ENCODE measurements around the gene IFIH1.

The IFIH1 gene

GRCh38 chr2:162293122-162293786 lies 25.2 kb downstream of the IFIH1 start:
- H3K4me3 ChIP-seq (ENCODE audit: low read depth in 1 of 2, low read length in 2 of 2) = no peak overlapping the region
- H3K27me3 ChIP-seq (ENCODE audit: control insufficient read depth in 1 of 2, insufficient read depth in 2 of 2, low read length in 2 of 2) = no peaks in the 10 kb centered on the region
- H3K9me3 ChIP-seq (ENCODE audit: control insufficient read depth in 1 of 2, low read length in 2 of 2) = no peaks in the 10 kb centered on the region
- no peak overlapping the region for H3K9ac ChIP-seq (ENCODE audit: low read depth in 1 of 2, low read length in 2 of 2)
- H3K36me3 ChIP-seq (ENCODE audit: control insufficient read depth in 1 of 2, insufficient read depth in 2 of 2, low read length in 2 of 2) = peaks cover 3% of the 10 kb centered on the region in 2 donors
- no peak overlapping the region for H3K27ac ChIP-seq (ENCODE audit: low read depth, low read length)
- peaks cover 0 to 4% of the 10 kb centered on the region in 2 donors for H3K4me1 ChIP-seq (ENCODE audit: control insufficient read depth in 1 of 2, insufficient read depth in 2 of 2, low read length in 2 of 2)

DNA sequence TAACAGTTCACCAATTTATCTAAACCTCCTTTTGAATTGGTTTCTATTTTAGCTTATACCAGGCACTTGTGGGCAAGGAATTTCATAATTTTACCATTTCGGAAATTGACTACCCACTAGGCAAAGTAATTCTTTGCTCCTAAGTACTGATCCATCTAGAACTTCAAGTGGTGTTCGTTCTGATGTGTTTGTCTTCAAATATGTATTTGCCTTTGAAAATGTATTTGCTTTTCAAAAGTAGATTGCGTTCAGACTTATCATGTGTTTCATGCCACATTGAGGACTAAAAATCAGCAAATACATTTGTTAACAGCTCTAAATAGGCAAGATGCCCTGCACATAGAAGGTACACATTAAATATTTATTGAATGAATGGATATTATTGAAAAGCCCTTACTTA lies 26.7 kb downstream of the IFIH1 start:
- Histone ChIP-seq H3K9me3 (ENCODE audit: control insufficient read depth in 1 of 2, low read length in 2 of 2) (no peaks in the 10 kb centered on the region), H3K4me1 (ENCODE audit: control insufficient read depth in 1 of 2, insufficient read depth in 2 of 2, low read length in 2 of 2) (peaks cover 0 to 4% of the 10 kb centered on the region in 2 donors), H3K27me3 (ENCODE audit: control insufficient read depth in 1 of 2, insufficient read depth in 2 of 2, low read length in 2 of 2) (no peaks in the 10 kb centered on the region), H3K27ac (ENCODE audit: low read depth, low read length) (no peak overlapping the region), H3K4me3 (ENCODE audit: low read depth in 1 of 2, low read length in 2 of 2) (no peak overlapping the region), H3K36me3 (ENCODE audit: control insufficient read depth in 1 of 2, insufficient read depth in 2 of 2, low read length in 2 of 2) (peaks cover 3 to 7% of the 10 kb centered on the region in 2 donors), H3K9ac (ENCODE audit: low read depth in 1 of 2, low read length in 2 of 2) (no peak overlapping the region)

DNA sequence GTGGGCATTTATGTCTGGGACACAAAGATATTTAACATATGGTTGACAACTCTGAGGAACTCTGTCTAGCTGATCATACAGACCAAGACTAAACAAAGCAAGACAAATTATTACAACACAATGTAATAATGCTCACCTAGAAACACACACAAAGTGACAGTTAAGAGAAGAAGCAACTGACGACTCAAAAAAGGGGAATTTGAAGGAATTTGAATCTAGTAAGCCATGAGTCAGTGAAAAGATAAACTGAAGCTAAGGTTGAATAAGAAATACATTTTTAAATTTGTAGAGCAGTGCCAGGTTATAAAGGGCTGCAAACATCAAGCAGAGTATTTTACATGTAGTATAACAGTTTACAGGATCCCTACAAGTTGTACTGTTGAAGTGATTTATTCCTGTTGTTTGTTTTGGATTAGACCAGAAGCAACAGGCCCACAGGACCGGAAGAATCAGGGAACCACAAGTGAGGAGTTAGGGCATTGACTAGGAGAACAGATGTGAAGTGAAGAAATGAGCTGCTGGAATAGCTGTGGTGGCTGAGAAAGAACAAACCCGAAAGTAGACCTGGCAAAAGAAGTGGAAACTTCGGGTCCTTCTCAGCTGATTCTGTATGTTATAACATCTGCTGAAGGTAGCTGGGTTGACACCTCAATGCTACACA lies 35.6 kb downstream of the IFIH1 start:
- Histone ChIP-seq H3K9me3 (ENCODE audit: control insufficient read depth in 1 of 2, low read length in 2 of 2) (no peaks in the 10 kb centered on the region), H3K4me1 (ENCODE audit: control insufficient read depth in 1 of 2, insufficient read depth in 2 of 2, low read length in 2 of 2) (no peaks in the 10 kb centered on the region), H3K27ac (ENCODE audit: low read depth, low read length) (no peak overlapping the region), H3K36me3 (ENCODE audit: control insufficient read depth in 1 of 2, insufficient read depth in 2 of 2, low read length in 2 of 2) (peaks cover 39 to 49% of the 10 kb centered on the region in 2 donors), H3K4me3 (ENCODE audit: low read depth in 1 of 2, low read length in 2 of 2) (no peak overlapping the region), H3K27me3 (ENCODE audit: control insufficient read depth in 1 of 2, insufficient read depth in 2 of 2, low read length in 2 of 2) (no peaks in the 10 kb centered on the region), H3K9ac (ENCODE audit: low read depth in 1 of 2, low read length in 2 of 2) (no peak overlapping the region)

GRCh38 chr2:162280654-162281053 lies 37.8 kb downstream of the IFIH1 start:
- Histone ChIP-seq H3K27ac (ENCODE audit: low read depth, low read length) (no peak overlapping the region), H3K36me3 (ENCODE audit: control insufficient read depth in 1 of 2, insufficient read depth in 2 of 2, low read length in 2 of 2) (peaks cover 41 to 52% of the 10 kb centered on the region in 2 donors), H3K9me3 (ENCODE audit: control insufficient read depth in 1 of 2, low read length in 2 of 2) (no peaks in the 10 kb centered on the region)

GRCh38 chr2:162277381-162277780 lies 41.1 kb downstream of the IFIH1 start:
- Histone ChIP-seq H3K27me3 (ENCODE audit: control insufficient read depth in 1 of 2, insufficient read depth in 2 of 2, low read length in 2 of 2) (no peaks in the 10 kb centered on the region), H3K27ac (ENCODE audit: low read depth, low read length) (no peak overlapping the region), H3K9ac (ENCODE audit: low read depth in 1 of 2, low read length in 2 of 2) (no peak overlapping the region), H3K36me3 (ENCODE audit: control insufficient read depth in 1 of 2, insufficient read depth in 2 of 2, low read length in 2 of 2) (peaks cover 31 to 37% of the 10 kb centered on the region in 2 donors), H3K4me3 (ENCODE audit: low read depth in 1 of 2, low read length in 2 of 2) (no peak overlapping the region), H3K4me1 (ENCODE audit: control insufficient read depth in 1 of 2, insufficient read depth in 2 of 2, low read length in 2 of 2) (no peaks in the 10 kb centered on the region), H3K9me3 (ENCODE audit: control insufficient read depth in 1 of 2, low read length in 2 of 2) (no peaks in the 10 kb centered on the region)

More at GRCh38 chr2:162280654-162281053, 37.8 kb downstream of the IFIH1 start:
- H3K27me3 ChIP-seq (ENCODE audit: control insufficient read depth in 1 of 2, insufficient read depth in 2 of 2, low read length in 2 of 2) = no peaks in the 10 kb centered on the region
- no peak overlapping the region for H3K9ac ChIP-seq (ENCODE audit: low read depth in 1 of 2, low read length in 2 of 2)
- H3K4me3 ChIP-seq (ENCODE audit: low read depth in 1 of 2, low read length in 2 of 2) = no peak overlapping the region
- H3K4me1 ChIP-seq (ENCODE audit: control insufficient read depth in 1 of 2, insufficient read depth in 2 of 2, low read length in 2 of 2) = no peaks in the 10 kb centered on the region

- H3K27ac ChIP-seq (ENCODE audit: low read depth, low read length) = no peak overlapping the region
- no peaks in the 10 kb centered on the region for H3K4me1 ChIP-seq (ENCODE audit: control insufficient read depth in 1 of 2, insufficient read depth in 2 of 2, low read length in 2 of 2)
- H3K36me3 ChIP-seq (ENCODE audit: control insufficient read depth in 1 of 2, insufficient read depth in 2 of 2, low read length in 2 of 2) = peaks cover 28 to 44% of the 10 kb centered on the region in 2 donors
- no peaks in the 10 kb centered on the region for H3K27me3 ChIP-seq (ENCODE audit: control insufficient read depth in 1 of 2, insufficient read depth in 2 of 2, low read length in 2 of 2)
- no peaks in the 10 kb centered on the region for H3K9me3 ChIP-seq (ENCODE audit: control insufficient read depth in 1 of 2, low read length in 2 of 2)
- no peak overlapping the region for H3K9ac ChIP-seq (ENCODE audit: low read depth in 1 of 2, low read length in 2 of 2)
- no peak overlapping the region for H3K4me3 ChIP-seq (ENCODE audit: low read depth in 1 of 2, low read length in 2 of 2)
Observed at GRCh38 chr2:162267996-162268395, 50.5 kb downstream of the IFIH1 start.

DNA sequence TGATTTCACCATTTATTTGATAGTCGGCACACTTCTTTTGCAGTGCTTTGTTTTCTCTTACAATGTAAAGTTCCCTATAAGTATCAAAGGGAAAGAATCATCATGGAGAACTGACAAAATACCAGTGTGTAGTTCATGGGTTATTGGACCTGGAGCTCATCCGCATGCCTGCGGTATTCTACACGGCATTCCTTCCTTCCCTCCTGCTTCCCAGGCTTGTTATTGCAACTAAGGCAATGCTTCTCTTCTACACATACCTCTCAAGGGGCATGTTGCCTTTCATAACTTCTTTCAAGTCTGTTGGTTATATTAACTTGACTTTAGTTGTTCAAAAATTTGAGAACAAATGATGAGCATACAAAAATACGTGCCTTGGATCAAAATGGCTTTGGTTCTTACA lies 51.0 kb downstream of the IFIH1 start:
- H3K27ac ChIP-seq (ENCODE audit: low read depth, low read length) = no peak overlapping the region
- H3K4me3 ChIP-seq (ENCODE audit: low read depth in 1 of 2, low read length in 2 of 2) = no peak overlapping the region
- H3K36me3 ChIP-seq (ENCODE audit: control insufficient read depth in 1 of 2, insufficient read depth in 2 of 2, low read length in 2 of 2) = peaks cover 25 to 43% of the 10 kb centered on the region in 2 donors
- no peaks in the 10 kb centered on the region for H3K9me3 ChIP-seq (ENCODE audit: control insufficient read depth in 1 of 2, low read length in 2 of 2)
- no peak overlapping the region for H3K9ac ChIP-seq (ENCODE audit: low read depth in 1 of 2, low read length in 2 of 2)
- H3K27me3 ChIP-seq (ENCODE audit: control insufficient read depth in 1 of 2, insufficient read depth in 2 of 2, low read length in 2 of 2) = no peaks in the 10 kb centered on the region
- H3K4me1 ChIP-seq (ENCODE audit: control insufficient read depth in 1 of 2, insufficient read depth in 2 of 2, low read length in 2 of 2) = no peaks in the 10 kb centered on the region

- H3K4me1 ChIP-seq (ENCODE audit: control insufficient read depth in 1 of 2, insufficient read depth in 2 of 2, low read length in 2 of 2) = peaks cover 0 to 2% of the 10 kb centered on the region in 2 donors
- H3K9ac ChIP-seq (ENCODE audit: low read depth in 1 of 2, low read length in 2 of 2) = no peak overlapping the region
- no peaks in the 10 kb centered on the region for H3K9me3 ChIP-seq (ENCODE audit: control insufficient read depth in 1 of 2, low read length in 2 of 2)
- H3K4me3 ChIP-seq (ENCODE audit: low read depth in 1 of 2, low read length in 2 of 2) = no peak overlapping the region
- no peaks in the 10 kb centered on the region for H3K27me3 ChIP-seq (ENCODE audit: control insufficient read depth in 1 of 2, insufficient read depth in 2 of 2, low read length in 2 of 2)
- H3K36me3 ChIP-seq (ENCODE audit: control insufficient read depth in 1 of 2, insufficient read depth in 2 of 2, low read length in 2 of 2) = peaks cover 16 to 34% of the 10 kb centered on the region in 2 donors
- H3K27ac ChIP-seq (ENCODE audit: low read depth, low read length) = no peak overlapping the region
Observed at GRCh38 chr2:162266460-162266760, 52.1 kb downstream of the IFIH1 start.

DNA sequence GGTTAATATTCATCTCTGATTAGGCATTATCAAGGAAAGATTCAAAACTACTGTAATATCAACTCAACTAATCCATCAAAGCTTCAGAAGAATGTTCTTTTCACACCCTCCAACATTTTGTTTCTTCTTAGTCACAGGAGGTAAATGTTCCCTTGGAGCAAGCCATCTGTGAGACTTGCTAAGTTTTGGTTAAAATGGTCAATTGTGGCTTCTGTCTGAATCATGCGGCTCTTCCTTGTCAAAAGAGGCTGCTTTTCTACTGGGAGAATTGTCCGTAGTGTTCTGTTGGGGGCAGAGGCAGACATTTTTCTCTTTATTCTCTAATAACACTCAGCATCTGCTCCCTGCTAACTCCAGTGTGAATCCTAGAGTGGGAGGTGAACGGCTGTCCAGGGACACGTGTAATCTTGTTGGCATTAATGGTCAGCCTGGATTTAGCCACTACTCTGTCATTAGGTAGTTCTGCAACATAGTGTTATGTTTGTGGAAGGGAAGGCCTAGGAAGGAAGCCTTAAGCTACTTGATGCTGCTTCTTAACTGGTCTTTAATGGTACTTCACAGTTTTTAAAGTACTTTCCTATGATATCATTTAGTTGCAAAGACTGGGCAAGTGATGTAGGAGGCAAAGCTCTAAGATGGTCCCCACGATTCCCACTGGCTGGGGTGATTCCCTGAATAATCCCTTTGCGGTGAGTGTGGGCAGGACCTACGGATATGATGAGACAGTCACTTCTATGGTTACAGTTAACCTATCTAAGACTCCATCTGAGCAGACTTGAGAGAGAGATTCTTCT lies 52.6 kb downstream of the IFIH1 start:
- H3K36me3 ChIP-seq (ENCODE audit: control insufficient read depth in 1 of 2, insufficient read depth in 2 of 2, low read length in 2 of 2) = peaks cover 16 to 34% of the 10 kb centered on the region in 2 donors
- H3K4me3 ChIP-seq (ENCODE audit: low read depth in 1 of 2, low read length in 2 of 2) = no peak overlapping the region
- no peaks in the 10 kb centered on the region for H3K9me3 ChIP-seq (ENCODE audit: control insufficient read depth in 1 of 2, low read length in 2 of 2)
- no peaks in the 10 kb centered on the region for H3K27me3 ChIP-seq (ENCODE audit: control insufficient read depth in 1 of 2, insufficient read depth in 2 of 2, low read length in 2 of 2)
- H3K4me1 ChIP-seq (ENCODE audit: control insufficient read depth in 1 of 2, insufficient read depth in 2 of 2, low read length in 2 of 2) = peaks cover 0 to 5% of the 10 kb centered on the region in 2 donors
- no peak overlapping the region for H3K27ac ChIP-seq (ENCODE audit: low read depth, low read length)
- no peak overlapping the region for H3K9ac ChIP-seq (ENCODE audit: low read depth in 1 of 2, low read length in 2 of 2)

Data from duodenal mucosa (tissue), 2 donors.